ENCODE results near the gene DNAJB12.

DNAJB12 gene

GRCh38 chr10:72295330-72295910 lies 59.3 kb downstream of the DNAJB12 start:
- no peak for DNase-seq (ENCODE audit: low read depth in 2 of 2, low spot score in 1 of 2)

- no peak for DNase-seq (ENCODE audit: low read depth in 2 of 2, low spot score in 1 of 2)
Measured at GRCh38 chr10:72292223-72292691, 62.5 kb downstream of the DNAJB12 start.

- DNase-seq (ENCODE audit: low read depth in 2 of 2, low spot score in 1 of 2) = no peak
Measured at GRCh38 chr10:72291019-72291532, 63.6 kb downstream of the DNAJB12 start.

- DNase-seq (ENCODE audit: low read depth in 2 of 2, low spot score in 1 of 2) = no peak
Measured at GRCh38 chr10:72285972-72286521, 68.7 kb downstream of the DNAJB12 start.

- DNase-seq (ENCODE audit: low read depth in 2 of 2, low spot score in 1 of 2) = no peak
Measured at GRCh38 chr10:72283131-72283530, 71.6 kb downstream of the DNAJB12 start.

All from stimulated activated CD8-positive, alpha-beta memory T cell treated with anti-CD3 and anti-CD28 coated beads, Interleukin-4, amount 100 ng/mL, for 4 hours (primary cell).